GM20431 (cell line): ENCODE data around the gene EXOC6B.

Source experiments
- in situ Hi-C: fragments of 300-500 bp; cut with MseI, MboI; formaldehyde crosslinking; loops from one replicate; pipeline ENCODE4 v1.15.0; 2020; ENCODE audit warnings: low sequenced_read_pairs; ENCODE audit not compliant: unreplicated experiment

EXOC6B gene

GRCh38 chr2:72825257-72826155 is at the start of gene EXOC6B:
TSS of gene EXOC6B (minus strand) at chr2:72826033.
- in situ Hi-C loops, result no loop called here

GRCh38 chr2:72871880-72872279 is 46.0 kb upstream of the EXOC6B start:
- in situ Hi-C loops, result no loop called here

DNA sequence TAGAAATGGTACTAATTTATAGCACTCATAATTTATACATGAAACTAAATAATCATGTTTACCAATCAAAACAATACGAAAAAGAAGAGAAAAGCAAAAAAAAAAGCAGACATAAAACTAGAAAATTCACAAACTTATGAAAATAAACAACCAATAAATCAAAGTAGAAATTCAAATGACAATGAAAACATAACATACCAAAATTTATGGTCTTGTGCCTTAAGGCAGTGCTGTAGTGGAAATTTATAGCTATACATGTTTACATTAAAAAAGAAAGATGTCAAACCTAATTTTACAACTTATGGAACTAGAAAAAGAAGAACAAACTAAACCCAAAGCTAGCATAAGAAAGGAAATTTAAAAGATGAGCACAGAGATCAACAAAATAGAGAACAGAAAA is 45.2 kb upstream of the EXOC6B start:
- in situ Hi-C loops, result no loop called here

DNA sequence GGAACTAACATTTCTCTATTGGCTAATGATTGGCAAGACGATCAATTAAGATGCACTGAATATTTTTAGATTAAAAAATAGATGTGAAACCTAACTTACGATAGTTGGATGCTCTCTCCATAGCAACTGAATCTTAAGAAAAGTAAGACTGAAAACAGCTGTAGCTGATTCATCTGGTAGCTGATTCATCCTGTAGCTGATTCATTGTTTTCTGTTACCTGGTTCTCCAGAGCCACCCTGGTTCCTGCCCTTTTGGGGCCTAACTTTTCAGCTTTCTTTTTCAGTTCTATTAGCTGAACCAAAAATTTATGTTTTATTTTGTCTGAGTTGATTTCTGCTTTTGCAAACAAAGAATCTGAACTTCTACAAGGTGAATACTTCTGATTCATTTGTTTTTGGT is 38.7 kb upstream of the EXOC6B start:
- in situ Hi-C loops, result no loop called here

DNA sequence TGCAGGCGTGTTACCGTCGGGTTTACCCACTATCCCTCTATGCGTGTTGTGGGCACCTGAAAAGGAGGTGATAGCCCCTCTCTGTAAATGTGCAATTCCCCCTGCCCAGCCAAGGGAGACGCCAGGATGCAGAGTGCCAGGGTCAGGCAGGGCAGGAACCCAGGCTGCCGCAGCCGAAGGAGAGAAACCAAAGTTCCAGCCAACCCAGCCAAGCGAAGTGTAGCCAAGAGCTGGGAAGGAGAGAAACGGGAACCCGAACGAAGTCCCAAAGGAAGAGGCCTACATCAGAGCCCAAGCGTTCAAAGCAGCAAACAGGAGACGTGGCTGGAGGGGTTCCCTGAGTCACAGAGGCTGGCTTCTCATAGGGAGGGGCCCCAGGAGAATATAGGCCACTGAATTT is 37.2 kb upstream of the EXOC6B start:
- in situ Hi-C loops, result no loop called here

- in situ Hi-C loops, result no loop called here
These were observed 36.6 kb upstream of the EXOC6B start for GRCh38 chr2:72862239-72862988.

- in situ Hi-C loops, result loop anchor here (10.0 kb wide), 1 partner anchor 85 kb away; no protein-coding TSS in a partner anchor
These were observed 34.0 kb upstream of the EXOC6B start for GRCh38 chr2:72859831-72860262.

- in situ Hi-C loops, result loop anchor here (10.0 kb wide), 1 partner anchor 77 kb away; no protein-coding TSS in a partner anchor
These were observed 25.5 kb upstream of the EXOC6B start for GRCh38 chr2:72851333-72851732.

DNA sequence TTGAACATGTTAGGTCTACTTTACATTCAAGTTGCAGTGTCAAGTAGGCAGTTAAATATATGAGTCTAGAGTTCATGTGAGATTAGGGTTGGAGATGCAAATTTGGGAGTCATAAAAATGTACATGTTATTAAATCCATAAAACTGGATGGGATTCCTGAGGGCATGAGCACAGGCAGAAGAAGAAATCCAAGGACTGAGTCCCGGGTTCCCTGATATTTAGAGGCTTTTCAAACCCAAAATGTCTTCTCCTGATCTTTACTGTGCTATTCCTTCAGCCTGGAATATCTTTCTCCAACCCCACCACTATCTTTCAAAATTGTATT is 23.3 kb upstream of the EXOC6B start:
- in situ Hi-C loops, result no loop called here

DNA sequence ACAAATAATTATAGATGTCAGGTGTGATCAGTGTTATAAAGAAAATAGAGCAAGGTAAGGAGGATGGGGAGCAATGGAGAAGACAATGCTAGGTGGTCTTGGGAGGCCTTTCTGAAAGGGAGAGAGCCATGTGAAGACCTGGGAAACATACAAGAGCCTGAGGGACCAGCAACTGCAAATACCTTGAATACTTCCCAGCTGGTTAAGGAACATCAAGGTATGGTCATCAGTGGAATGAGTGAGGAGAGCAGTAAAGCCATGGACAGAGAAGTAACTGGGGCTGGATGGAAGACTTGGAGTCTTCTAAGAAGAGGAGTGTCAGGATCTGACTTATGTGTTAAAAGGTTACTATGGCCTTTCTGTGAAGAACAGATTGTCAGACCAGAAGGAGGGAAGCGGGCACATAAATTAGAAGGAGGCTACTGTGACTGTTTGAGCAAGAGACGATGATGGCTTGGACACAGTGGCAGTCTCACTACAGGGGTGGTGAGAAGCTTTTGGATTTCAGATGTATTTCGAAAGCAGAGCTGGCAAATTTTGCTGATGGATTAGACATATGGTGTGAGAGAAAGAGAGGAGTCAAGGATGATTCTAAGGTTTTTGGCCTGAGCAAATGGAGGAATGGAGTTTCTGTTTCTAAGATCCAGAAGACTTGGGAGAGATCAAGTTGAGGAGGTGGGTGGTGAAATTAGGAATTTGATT is 22.8 kb upstream of the EXOC6B start:
- in situ Hi-C loops, result no loop called here

DNA sequence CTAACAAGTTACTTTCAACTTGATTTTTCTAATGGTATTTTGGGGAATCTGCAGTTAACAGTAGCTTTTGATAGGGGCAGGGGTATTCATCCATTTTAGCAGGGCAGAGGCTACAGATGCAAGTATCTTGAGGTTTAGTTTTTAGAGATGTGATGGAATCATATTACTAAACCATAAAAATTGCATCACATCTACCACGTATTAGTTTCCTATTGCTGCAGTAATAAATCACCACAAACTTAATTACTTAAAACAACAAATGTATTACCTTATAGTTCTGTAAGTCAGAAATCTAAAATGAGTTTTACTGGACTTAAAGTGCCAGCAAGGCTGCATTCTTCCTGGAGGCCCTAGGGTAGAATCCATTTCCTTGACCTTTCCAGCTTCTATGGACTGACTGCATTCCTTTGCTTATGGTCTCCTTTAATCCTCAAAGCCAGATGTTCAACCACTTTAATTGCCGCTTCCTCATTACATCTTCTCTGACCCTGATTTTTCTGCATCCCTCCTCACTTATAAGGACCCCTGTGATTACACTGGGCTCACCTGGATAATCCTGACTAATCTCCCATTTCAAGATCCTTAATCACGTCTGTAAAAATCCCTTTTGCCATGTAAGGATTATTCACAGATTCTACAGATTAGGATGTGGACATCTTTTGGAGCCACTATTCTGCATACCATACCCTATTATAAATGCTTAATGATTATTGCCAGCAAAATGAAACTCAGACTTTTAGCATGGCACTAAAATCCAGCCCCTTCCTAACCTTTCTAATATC is 21.9 kb upstream of the EXOC6B start:
- in situ Hi-C loops, result no loop called here

GRCh38 chr2:72846171-72847095 is 20.6 kb upstream of the EXOC6B start:
- in situ Hi-C loops, result no loop called here

DNA sequence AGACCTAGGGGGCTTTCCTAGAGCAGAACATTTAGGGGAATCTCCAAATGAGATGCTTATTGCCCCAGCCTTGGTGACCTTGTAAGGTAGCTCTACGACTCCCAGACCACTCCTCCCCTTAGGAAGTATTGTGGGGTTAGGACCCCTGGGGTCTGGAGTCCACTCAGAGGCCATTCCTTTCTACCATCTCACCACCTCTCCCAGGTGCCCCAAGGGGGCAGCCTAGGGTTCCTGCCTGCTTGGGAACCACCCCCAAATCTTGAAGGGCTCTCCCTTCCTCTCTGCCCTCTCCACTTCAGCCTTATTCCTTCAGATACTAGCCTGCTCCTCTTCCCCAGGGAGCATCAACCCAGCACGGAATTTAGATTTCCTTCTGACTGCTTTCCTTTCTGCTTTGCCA is 17.5 kb upstream of the EXOC6B start:
- in situ Hi-C loops, result no loop called here

GRCh38 chr2:72841462-72842125 is 15.8 kb upstream of the EXOC6B start:
- in situ Hi-C loops, result no loop called here

DNA sequence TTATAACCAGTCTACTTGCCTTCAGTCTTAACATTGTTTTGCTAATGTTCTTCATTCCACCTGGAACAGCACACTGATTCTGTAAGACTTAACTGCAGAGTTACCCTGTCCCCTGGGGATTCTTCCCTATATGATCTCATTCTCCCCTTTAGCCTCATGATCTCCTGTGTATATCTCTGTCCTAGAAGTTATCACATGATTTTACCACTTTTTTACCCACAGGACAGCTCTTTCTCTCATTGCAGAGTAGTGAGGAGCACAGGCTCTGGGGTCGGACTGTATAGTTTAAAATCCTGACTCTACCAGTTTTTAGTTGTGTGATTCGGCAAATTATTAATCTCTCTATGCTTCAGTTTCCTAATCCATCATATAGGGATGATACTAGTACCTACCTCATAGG is 14.2 kb upstream of the EXOC6B start:
- in situ Hi-C loops, result no loop called here

DNA sequence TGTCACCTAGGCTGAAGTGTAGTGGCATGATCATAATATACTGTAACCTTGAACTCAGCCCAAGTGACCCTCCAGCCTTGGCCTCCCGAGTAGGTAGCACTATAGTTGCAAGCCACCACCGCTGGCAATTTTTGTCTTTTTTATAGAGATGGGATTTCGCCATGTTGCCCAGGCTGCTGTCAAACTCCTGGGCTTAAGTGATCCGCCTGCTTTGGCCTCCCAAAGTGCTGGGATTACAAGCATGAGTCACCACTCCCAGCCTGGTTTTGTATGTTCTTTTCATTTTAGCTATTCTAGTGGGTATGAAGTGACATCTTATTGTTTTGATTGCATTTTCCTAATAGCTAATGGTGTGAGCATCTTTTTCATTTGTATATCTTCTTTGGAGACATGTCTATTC is 11.3 kb upstream of the EXOC6B start:
- in situ Hi-C loops, result no loop called here

DNA sequence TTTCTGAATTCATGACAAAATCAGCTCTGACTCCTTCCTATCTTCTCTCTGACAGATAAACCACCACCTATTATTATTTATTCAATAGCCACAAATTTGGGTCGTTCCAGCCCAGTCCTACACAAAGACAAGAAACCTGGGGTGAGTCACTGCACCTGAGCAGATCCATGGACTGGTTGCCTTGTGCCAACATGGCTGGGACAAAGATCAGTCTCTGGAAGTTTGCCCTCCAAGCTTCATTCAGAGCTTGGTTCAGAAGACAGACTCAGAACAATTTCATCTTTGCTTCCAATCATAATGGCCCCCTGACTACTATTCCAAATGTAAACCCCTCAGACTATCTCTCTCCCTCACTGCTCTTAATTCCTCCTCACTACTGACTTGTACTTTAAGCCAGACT is 9.6 kb upstream of the EXOC6B start:
- in situ Hi-C loops, result no loop called here

- in situ Hi-C loops, result no loop called here
These were observed 8.8 kb upstream of the EXOC6B start for GRCh38 chr2:72834596-72834995.
